Activated CD4-positive, alpha-beta T cell treated with anti-CD3 and anti-CD28 coated beads for 48 hours (primary cell): Measurements from ENCODE around the gene AREL1.

ENCODE experiments used
- DNase-seq: peaks from one replicate; pipeline ENCODE4 v3.0.0-alpha.2; 2020

Gene AREL1

GRCh38 chr14:74634964-74635363 lies 77.9 kb downstream of the AREL1 start:
- DNase-seq, result no peak

- no peak for DNase-seq
Measured at GRCh38 chr14:74634481-74634880, 78.4 kb downstream of the AREL1 start.

GRCh38 chr14:74630881-74631690 lies 81.8 kb downstream of the AREL1 start:
- no peak for DNase-seq

GRCh38 chr14:74628418-74628817 lies 84.5 kb downstream of the AREL1 start:
- DNase-seq, result no peak

- DNase-seq, result no peak
Measured at GRCh38 chr14:74627076-74627475, 85.8 kb downstream of the AREL1 start.

- no peak for DNase-seq
Measured at GRCh38 chr14:74622257-74622656, 90.6 kb downstream of the AREL1 start.

GRCh38 chr14:74621556-74621955 lies 91.3 kb downstream of the AREL1 start:
- DNase-seq, result no peak

GRCh38 chr14:74620923-74621322 lies 92.0 kb downstream of the AREL1 start:
- DNase-seq, result no peak

- peak; percentile 47 for DNase-seq
Measured at GRCh38 chr14:74620497-74620921, 92.4 kb downstream of the AREL1 start.

- no peak for DNase-seq
Measured at GRCh38 chr14:74619672-74620131, 93.2 kb downstream of the AREL1 start.

GRCh38 chr14:74618078-74618952 lies 94.6 kb downstream of the AREL1 start:
- DNase-seq, result peak; percentile 69

GRCh38 chr14:74616996-74617700 lies 95.7 kb downstream of the AREL1 start:
- DNase-seq, result no peak

- peak; percentile 62 for DNase-seq
Measured at GRCh38 chr14:74616507-74616906, 96.4 kb downstream of the AREL1 start.

GRCh38 chr14:74615735-74616134 lies 97.1 kb downstream of the AREL1 start:
- DNase-seq, result no peak

- no peak for DNase-seq
Measured at GRCh38 chr14:74614508-74615495, 98.1 kb downstream of the AREL1 start.

GRCh38 chr14:74613211-74613914 lies 99.5 kb downstream of the AREL1 start:
- DNase-seq, result no peak

GRCh38 chr14:74612350-74613021 lies 100.4 kb downstream of the AREL1 start:
- DNase-seq, result peak; percentile 87

GRCh38 chr14:74611650-74612349 lies 101.1 kb downstream of the AREL1 start, which contains the start of gene LTBP2:
TSS of gene LTBP2 (minus strand) at chr14:74612237. CDS start at chr14:74611944, 293 bp downstream.
- DNase-seq, result peak; percentile 26
